Occipital lobe (tissue), 2 donors: Measurements from ENCODE around the gene PRAMEF26. TPM values are rescaled to one million over a fixed set of nuclear protein-coding genes. Genes with fewer than 3 reads are reported as not detected.
"Not testable (repeated sequence)": the region's sequence is repeated elsewhere in the genome, so short reads cannot be mapped to it uniquely, and the experiment has no call there.

Experiments used
- DNase-seq: peaks from one replicate; lab custom pipeline; 2025; lab: John Stamatoyannopoulos, UW
- total RNA-seq: library from RNA; depleted of rRNA; stranded (reverse); fragments of >200 nt; gene quantifications from one replicate; pipeline ENCODE4 v1.2.3, GENCODE V29; 2014

PRAMEF26 gene
- not detected for total RNA-seq

DNA sequence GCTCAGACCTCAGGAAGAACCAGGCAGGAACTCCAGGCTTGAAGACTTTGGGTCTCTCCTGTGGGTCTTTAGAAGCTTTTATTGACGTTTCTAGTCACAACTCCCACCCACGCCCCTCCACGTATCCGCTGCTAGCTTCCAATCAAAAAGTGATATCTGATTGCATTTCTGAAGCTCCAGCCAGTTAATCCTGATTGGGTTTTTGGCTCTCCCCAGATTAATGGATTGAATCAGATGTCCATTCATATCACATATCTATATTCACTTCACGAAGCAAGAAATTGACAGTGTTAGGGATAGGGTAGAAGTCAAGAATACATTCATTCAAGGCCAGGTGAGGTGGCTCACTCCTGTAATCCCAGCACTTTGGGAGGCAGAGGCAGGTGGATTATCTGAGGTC, at the start of gene PRAMEF26:
Gene PRAMEF26, minus strand, starts transcription at position 101 of the 400 bp plus-strand sequence. CDS start 2,914 bp downstream, outside the sequence.
- not testable (repeated sequence) for DNase-seq

DNA sequence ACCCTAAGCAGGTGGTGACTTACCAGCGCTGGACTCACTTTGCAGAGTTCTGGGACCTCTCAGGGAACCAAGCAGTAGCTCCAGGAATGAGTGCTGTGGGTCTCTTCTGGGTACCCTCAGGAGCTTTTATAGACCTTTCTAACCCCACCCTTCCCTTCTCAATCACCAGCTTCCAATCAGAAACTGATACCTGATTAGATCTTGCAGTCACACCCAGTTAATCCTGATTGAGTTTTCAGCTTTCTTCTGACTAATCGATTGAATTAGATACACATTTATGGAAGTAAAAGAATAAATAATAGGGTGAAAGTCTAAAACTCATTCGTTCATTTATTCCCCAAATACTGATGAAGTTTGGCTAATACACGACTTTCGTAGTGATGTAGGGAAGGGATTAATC, 45.5 kb upstream of the PRAMEF26 start, which contains the start of gene PRAMEF13:
Gene PRAMEF13, minus strand, starts transcription at position 101 of the 400 bp plus-strand sequence. CDS start 1,820 bp downstream, outside the sequence.
- not testable (repeated sequence) for DNase-seq

GRCh38 chr1:13171548-13171947, 15.7 kb upstream of the PRAMEF26 start, which contains the start of gene PRAMEF9:
TSS of gene PRAMEF9 (plus strand) at chr1:13171848. CDS start at chr1:13175281, 3,433 bp downstream.
- DNase-seq: not testable (repeated sequence)

DNA sequence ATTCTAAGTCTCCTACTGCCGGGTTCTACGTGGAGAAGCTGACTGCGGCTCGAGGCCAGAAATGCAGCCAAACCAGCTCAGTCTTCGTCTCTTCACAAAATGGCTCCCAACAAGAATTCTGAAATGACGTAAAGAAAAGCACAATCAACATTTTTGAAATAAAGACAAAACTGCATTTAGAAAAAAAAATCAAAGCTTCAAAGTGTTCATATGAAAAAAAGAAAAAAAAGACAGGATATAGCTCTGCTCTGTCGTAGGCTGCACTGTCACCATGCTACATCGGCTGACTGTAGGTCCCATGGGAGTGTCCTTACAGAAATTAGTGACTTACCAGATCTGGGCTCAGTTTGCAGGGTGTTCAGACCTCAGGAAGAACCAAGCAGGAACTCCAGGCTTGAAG, 9.7 kb upstream of the PRAMEF26 start, which contains the start of gene HNRNPCL4:
Gene HNRNPCL4, minus strand, starts transcription at position 101 of the 400 bp plus-strand sequence. CDS start 164 bp downstream, outside the sequence.
- DNase-seq: not testable (repeated sequence)

DNA sequence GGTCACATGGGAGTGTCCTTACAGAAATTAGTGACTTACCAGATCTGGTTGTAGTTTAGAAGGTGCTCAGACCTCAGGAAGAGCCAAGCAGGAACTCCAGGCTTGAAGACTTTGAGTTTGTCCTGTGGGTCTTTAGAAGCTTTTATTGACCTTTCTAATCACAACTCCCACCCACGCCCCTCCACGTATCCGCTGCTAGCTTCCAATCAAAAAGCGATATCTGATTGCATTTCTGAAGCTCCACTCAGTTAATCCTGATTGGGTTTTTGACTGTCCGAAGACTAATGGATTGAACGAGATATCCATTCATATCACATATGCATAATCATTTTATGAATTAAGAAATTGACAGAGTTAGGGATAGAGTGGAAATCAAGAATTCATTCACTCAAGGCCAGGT, 39.1 kb downstream of the PRAMEF26 start, which contains the start of gene HNRNPCL2:
Gene HNRNPCL2, minus strand, starts transcription at position 101 of the 400 bp plus-strand sequence. CDS start 454 bp downstream, outside the sequence.
- not testable (repeated sequence) for DNase-seq

Other genes starting within 250 kb of the PRAMEF26 start
- gene PRAMEF7, start 239.4 kb downstream of the PRAMEF26 start, total RNA-seq: not detected
- not detected for gene PRAMEF6, start 208.4 kb downstream of the PRAMEF26 start, total RNA-seq
- gene PRAMEF27, start 99.4 kb downstream of the PRAMEF26 start, total RNA-seq: not detected
- not detected for gene HNRNPCL3, start 95.2 kb downstream of the PRAMEF26 start, total RNA-seq
- gene PRAMEF25, start 85.2 kb downstream of the PRAMEF26 start, total RNA-seq: not detected
- not detected for gene HNRNPCL2, start 39.2 kb downstream of the PRAMEF26 start, total RNA-seq
- gene HNRNPCL4, start 9.6 kb upstream of the PRAMEF26 start, total RNA-seq: not detected
- not detected for gene PRAMEF9, start 15.8 kb upstream of the PRAMEF26 start, total RNA-seq
- gene PRAMEF13, start 45.4 kb upstream of the PRAMEF26 start, total RNA-seq: not detected
- not detected for gene PRAMEF18, start 70.1 kb upstream of the PRAMEF26 start, total RNA-seq
- not detected for gene PRAMEF5, start 98.2 kb upstream of the PRAMEF26 start, total RNA-seq
- gene PRAMEF8, start 129.1 kb upstream of the PRAMEF26 start, total RNA-seq: not detected
- gene PRAMEF33, start 147.5 kb upstream of the PRAMEF26 start, total RNA-seq: not detected
- not detected for gene PRAMEF15, start 159.6 kb upstream of the PRAMEF26 start, total RNA-seq
- not detected for gene PRAMEF14, start 191.1 kb upstream of the PRAMEF26 start, total RNA-seq
- gene PRAMEF19, start 215.9 kb upstream of the PRAMEF26 start, total RNA-seq: not detected
- gene PRAMEF17, start 233.6 kb upstream of the PRAMEF26 start, total RNA-seq: not detected